Neural progenitor cell (in vitro differentiated cells): ENCODE measurements around the gene ZDHHC1.

Experiments used
- EZH2 ChIP-seq: fragments of 200-600 bp; sonication (generic); IDR thresholded peaks from 2 replicates; pipeline ENCODE4 v1.6.1; 2017; ENCODE audit warnings: antibody characterized with exemption, mild to moderate bottlenecking, moderate library complexity
- TF ChIP-seq, protein P1 (sequence below): fragments of 200-600 bp; sonication (generic); IDR thresholded peaks from 2 replicates; pipeline ENCODE4 v1.5.1; 2017; ENCODE audit warnings: antibody characterized with exemption, mild to moderate bottlenecking

DNA sequence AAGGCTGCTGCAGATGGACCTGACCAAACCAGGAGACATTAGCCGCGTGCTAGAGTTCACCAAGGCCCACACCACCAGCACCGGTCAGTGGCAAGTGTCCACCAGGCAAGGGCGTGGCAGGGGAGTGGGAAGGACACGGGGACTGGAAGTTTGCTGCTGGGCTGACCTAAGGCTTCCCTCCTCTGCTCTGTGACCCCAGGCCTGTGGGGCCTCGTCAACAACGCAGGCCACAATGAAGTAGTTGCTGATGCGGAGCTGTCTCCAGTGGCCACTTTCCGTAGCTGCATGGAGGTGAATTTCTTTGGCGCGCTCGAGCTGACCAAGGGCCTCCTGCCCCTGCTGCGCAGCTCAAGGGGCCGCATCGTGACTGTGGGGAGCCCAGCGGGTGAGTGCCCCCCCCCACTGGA, 19.5 kb upstream of the ZDHHC1 start:
- TF ChIP-seq, protein P1, sequence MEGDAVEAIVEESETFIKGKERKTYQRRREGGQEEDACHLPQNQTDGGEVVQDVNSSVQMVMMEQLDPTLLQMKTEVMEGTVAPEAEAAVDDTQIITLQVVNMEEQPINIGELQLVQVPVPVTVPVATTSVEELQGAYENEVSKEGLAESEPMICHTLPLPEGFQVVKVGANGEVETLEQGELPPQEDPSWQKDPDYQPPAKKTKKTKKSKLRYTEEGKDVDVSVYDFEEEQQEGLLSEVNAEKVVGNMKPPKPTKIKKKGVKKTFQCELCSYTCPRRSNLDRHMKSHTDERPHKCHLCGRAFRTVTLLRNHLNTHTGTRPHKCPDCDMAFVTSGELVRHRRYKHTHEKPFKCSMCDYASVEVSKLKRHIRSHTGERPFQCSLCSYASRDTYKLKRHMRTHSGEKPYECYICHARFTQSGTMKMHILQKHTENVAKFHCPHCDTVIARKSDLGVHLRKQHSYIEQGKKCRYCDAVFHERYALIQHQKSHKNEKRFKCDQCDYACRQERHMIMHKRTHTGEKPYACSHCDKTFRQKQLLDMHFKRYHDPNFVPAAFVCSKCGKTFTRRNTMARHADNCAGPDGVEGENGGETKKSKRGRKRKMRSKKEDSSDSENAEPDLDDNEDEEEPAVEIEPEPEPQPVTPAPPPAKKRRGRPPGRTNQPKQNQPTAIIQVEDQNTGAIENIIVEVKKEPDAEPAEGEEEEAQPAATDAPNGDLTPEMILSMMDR: no peak
- TF ChIP-seq EZH2: no peak
